H1 (cell line): Measurements from ENCODE around the gene STOML1. TPM values are rescaled to one million over a fixed set of nuclear protein-coding genes. Genes with fewer than 3 reads are reported as not detected.

Experiments used
- RXRA ChIP-seq: IDR thresholded peaks from 2 replicates; pipeline ENCODE4 v1.6.1; 2011; ENCODE audit warnings: low read depth, mild to moderate bottlenecking, low read length, moderate library complexity; ENCODE audit not compliant: insufficient read depth
- polyA plus RNA-seq, 7 experiments: library from polyadenylated mRNA; depleted of rRNA in 3 of 7; stranded (reverse) in 5 of 7; unstranded in 2 of 7; fragments of >200 nt in 5 of 7; fragments of 200-250 nt in 2 of 7; gene quantifications; 1 replicate in 5 of 7; 2 replicates in 1 of 7; 4 replicates in 1 of 7; pipeline versions ENCODE4 v1.2.1 to v1.2.3, GENCODE V29; 2011 to 2013; ENCODE audit warnings: missing spikeins in 2 of 7, mixed read lengths in 2 of 7
- total RNA-seq: library from RNA; stranded (reverse); fragmentation: NEBNext Ultra II Directional; extraction: Animal tissue kit (Norgen Biotek cat#: 25700); gene quantifications from 2 replicates; pipeline ENCODE4 v1.2.1, GENCODE V29; 2021
- TF ChIP-seq, protein P1 (sequence below), 3 experiments: IDR thresholded peaks; 1 replicate in 2 of 3; 2 replicates in 1 of 3; pipeline versions ENCODE4 v1.5.1 to v1.6.1; 2011; ENCODE audit warnings: low read length in 3 of 3, mild to moderate bottlenecking in 3 of 3, inconsistent platforms in 2 of 3, low read depth in 1 of 3, moderate library complexity in 1 of 3; ENCODE audit not compliant: insufficient read depth in 1 of 3; ENCODE audit errors: control extremely low read depth in 1 of 3

STOML1 gene
- total and polyA plus RNA-seq, 2 of the 8 experiments (the other 6 are each of a cell fraction or from before 2014, with no cell fraction given) = 2.6 to 3.2 TPM

DNA sequence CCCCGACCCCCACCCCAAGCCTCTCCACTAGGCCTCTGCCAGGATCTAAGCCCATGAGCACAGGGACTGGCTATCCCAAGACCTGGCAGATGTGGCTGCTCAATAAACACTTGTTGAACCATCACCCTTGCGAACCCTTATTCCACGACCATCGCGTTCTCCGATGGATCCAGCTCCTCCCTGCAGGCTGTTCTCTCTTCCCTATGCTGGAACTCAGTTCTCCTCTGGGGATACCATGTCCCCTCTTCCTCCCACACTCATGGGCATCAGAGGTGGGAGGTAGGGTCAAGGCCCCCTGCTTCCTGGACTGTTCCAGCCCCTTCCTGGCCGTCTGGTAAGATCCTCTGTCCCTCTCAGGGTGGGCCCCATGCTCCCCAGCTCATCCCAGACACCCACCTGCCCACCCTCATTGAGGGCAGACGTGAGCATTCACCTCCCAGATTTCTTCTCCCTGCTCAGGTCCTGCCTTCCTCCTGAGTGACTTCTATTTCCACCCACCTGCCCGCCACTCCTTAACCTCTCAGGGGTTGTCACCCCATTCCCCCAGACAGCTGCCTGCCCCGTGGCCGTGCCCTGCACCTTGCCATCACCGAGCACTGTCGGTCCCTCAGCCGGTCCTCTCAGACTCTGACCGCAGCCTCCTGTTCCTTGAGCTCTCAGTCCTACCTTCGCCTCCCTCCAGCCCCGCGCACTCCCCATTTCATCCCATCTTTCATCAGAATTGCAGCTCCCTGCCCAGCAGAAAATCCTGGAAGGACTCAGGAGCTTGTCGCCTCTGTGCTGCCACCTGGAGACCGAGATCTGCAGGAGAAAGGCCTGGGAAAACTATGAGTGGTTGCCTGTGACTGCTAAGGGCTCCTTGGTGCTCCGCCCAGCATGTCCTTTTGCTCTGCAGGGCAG is 44.4 kb upstream of the STOML1 start (continued):
- TF ChIP-seq, protein P1, sequence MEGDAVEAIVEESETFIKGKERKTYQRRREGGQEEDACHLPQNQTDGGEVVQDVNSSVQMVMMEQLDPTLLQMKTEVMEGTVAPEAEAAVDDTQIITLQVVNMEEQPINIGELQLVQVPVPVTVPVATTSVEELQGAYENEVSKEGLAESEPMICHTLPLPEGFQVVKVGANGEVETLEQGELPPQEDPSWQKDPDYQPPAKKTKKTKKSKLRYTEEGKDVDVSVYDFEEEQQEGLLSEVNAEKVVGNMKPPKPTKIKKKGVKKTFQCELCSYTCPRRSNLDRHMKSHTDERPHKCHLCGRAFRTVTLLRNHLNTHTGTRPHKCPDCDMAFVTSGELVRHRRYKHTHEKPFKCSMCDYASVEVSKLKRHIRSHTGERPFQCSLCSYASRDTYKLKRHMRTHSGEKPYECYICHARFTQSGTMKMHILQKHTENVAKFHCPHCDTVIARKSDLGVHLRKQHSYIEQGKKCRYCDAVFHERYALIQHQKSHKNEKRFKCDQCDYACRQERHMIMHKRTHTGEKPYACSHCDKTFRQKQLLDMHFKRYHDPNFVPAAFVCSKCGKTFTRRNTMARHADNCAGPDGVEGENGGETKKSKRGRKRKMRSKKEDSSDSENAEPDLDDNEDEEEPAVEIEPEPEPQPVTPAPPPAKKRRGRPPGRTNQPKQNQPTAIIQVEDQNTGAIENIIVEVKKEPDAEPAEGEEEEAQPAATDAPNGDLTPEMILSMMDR (IDR thresholded peaks at IDR 0.05; ENCODE audit: control extremely low read depth in 1 of 3, insufficient read depth in 1 of 3, low read depth in 1 of 3, low read length in 3 of 3) = peak; percentile 68 to 88 (median 82)
- no peak for TF ChIP-seq RXRA
